Stimulated activated CD8-positive, alpha-beta memory T cell treated with anti-CD3 and anti-CD28 coated beads, Interleukin-7, amount 100 ng/mL, for 4 hours (primary cell): ENCODE results near the gene ANKRD34C.

Experiments
- DNase-seq, 2 donors: peaks; one replicate each; pipeline ENCODE4 v3.0.0-alpha.2; 2020; ENCODE audit warnings: low read depth in 2 of 2

The ANKRD34C gene

DNA sequence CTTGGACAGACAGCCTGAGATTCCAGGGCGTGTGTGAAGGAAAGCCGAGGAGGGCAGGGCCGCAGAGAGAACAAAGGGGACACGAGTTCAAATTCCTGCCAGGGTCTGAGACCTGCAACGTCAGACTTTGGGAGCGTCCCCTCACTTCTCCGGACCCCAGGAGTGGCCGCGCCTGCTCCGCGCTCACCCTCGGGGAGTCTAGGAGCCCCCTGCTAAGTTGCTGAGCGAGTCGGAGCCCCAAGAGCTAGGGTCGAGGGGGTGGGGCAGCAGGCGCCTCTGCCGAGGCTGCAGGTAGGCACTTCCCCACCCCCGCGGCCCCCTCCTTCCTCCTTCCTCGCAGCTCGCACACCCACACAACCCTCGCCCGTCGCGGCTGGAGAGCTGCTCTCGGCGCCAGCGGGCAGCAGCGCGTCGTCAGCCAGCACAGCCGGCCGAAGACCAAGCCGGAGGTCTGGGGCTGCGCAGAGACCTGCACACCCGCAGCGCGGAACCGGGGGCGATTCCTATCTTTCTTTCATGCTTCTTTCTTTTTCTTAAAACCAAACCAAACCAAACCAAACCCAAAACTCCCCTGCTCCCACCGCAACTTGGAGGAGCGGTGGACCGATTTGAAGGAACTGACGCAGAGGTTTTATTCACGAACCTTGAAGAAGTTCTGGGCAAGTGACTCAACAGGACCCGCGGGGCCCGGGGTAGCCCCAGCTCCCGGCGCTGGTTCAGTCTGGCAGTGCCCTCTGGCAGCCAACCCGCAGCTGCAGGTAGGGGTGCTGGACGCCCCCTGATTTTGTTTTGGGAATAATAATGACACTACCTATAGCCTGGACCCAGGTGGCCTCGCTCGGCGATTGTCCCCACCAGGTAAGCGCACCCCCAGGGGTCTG is at the start of gene ANKRD34C:
Gene ANKRD34C (plus strand): TSS at position 352 of the 881 bp plus-strand sequence. CDS start 10,563 bp downstream, outside the sequence.
- DNase-seq, result no peak

DNA sequence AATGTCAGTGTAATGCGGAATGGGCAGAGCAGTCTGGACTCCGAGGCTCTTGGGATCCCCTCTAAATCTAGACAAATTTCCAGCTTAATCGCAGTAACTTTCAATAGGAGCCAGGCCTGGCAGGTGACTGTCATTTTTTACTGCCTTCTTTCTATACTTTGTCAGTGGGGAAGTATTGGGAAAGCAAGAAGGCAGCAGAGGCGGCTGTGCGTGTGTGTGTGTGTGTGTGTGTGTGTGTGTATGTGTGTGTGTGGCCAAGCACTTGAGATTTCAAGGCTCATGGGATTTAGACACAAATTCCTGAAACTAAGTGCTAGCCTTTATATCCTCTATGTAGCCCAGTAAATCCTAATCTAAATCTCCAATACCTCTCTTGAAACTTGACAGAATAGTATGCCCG is 49.3 kb upstream of the ANKRD34C start:
- no peak for DNase-seq

DNA sequence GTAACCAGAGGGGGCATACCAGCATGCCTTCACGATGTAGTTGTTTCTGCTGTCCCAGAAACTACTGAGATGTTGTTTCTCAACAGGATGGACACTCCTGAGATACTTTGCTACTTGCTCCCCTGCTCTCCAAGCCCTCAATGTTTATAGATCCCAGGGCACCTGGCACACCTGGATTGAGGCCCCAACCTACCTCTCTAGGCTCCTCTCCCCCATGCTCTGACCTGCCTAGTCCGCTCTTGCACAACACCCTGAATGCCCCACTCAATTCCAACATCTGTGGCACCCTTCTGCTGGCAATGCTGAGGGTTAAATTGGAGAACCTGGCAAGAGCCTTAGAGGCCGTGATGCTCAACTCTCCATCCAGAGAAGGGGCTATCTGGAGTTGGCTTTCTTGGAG is 42.5 kb upstream of the ANKRD34C start:
- DNase-seq, result no peak

DNA sequence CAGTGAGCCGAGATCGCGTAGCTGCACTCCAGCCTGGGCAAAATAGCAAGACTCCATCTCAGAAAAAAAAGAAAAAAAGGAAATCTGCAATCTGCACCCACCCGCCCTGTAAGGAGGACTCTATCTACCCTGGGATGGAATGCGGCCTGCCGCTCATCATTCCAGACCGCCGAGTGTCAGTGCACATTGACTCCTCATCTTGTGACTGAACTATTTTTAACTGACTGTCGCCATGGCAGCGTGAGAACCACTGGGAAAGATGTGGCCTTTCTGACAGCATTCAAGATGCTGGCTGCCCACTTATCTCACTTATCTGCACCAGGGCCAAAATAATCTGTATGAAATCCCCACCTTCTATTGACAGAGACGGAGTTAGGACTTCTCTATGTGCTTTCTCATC is 38.8 kb upstream of the ANKRD34C start:
- DNase-seq, result no peak

DNA sequence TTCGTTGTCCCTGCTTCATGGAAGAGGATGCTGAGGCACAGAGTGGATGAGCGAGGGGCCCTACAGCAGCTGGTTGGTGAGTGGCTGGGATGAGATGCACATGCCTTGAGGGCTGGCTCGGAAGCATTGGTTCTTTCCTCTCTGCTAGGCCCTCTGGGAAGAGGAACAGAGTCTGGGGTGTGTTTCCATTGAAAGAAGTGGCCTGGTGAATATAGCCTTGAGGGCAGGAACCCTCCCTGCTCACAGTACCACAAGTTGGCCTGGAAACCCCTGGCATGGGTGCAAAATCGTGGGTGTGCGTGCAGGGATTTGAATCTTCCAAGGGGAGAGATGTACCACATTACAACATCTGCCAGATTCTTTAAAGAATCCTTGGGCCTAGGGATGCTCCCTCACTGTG is 37.6 kb upstream of the ANKRD34C start:
- DNase-seq, result no peak

DNA sequence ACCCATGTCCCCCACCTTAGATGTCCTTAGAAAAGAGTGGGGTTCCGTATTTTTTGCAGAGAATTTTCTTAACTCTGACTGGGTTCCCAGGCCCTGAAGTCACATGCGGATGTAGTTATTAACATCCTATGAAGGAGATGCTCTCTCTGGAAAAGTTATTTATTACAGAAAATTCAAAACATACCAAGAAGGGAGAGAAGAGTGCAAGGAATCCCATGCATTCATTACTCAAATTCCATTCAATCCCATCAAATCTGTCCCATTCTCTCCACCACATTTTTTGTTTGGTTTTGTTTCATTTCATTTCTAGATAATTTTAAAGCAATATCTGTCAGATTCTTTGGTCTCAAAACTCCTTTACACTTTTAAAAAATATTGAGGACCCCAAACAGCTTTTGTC is 34.3 kb upstream of the ANKRD34C start:
- DNase-seq, result no peak

DNA sequence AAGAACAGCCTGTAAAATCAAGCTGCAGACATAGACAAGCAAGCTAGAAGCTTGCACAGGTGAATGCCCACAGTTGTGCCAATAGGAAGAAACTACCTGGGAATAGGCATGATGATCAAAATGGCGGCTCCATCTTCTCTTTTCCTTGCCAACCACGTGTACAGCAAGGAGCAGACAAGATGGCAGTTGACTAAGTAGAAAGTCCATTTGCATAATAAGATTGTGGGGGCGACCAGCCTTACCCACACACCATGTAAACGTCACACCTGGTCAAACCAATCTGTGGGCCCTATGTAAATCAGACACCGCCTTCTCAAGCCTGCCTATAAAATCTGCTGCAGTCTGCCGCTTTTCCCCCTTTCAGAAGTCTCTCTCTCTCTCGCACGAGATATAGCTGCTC is 25.1 kb upstream of the ANKRD34C start:
- DNase-seq, result no peak

DNA sequence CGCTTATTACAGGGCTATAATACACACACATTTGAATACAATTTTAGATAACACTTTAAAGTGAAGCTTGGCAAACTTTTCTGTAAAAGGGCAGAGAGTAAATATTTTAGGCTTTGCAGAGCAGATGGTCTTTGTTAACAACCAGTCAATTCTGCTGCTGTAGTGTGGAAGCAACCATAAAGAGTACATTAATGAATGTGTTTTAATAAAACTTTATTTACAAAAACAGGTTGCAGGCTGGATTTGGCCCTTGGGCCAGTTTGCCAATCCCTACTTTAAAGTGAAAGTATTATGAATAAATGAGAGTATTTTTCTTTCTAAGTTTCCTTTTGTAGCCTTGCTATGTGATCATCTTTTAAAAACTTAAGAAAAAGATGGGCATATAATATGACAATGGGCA is 20.7 kb upstream of the ANKRD34C start:
- DNase-seq, result no peak

DNA sequence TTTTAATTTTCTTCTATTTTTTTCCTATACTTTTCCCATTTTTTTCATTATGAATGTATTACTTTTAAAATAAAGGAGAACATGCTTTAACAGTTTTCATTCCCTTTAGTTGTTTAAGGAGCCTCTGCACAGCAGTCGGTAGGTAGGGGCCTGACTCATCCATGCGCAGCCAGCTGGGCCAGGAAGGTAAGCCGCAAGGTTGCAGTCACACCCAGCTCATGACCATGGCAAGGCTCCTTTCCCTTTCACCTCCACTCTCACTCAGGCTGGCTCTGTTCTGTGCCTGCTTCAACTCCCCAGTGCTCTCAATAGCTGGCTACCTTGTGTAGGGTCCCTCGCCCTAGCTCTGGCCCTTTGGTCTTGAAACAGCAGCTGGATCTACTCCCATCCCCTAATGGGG is 17.4 kb upstream of the ANKRD34C start:
- no peak for DNase-seq

DNA sequence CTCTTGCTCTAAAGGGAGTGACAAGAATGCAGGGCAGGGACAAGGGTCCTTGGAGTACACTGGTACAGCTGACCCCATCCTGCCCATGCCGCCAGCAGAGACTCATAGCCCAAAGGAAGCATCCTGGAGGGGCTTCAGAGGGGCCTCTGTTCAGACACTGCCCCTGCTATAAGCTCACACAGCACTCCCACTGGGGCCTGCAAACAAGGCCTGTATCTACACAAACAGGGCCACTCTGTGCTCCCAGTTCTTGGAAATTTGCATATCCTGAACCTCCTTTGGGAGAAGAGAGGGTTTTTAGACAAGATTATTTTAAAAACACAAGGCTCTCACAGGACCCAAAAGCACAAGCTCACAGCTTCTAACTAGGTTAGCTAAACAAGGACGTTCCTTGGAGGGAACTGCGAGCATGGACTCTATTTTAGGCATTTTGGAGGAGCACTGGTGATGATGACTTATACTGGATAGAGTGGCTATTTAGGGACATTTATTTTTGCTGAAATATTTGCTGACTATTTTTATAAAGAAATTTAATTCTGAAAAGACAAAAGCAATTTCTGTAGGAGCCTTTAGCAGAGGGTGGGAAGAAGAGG is 16.4 kb upstream of the ANKRD34C start:
- no peak for DNase-seq

DNA sequence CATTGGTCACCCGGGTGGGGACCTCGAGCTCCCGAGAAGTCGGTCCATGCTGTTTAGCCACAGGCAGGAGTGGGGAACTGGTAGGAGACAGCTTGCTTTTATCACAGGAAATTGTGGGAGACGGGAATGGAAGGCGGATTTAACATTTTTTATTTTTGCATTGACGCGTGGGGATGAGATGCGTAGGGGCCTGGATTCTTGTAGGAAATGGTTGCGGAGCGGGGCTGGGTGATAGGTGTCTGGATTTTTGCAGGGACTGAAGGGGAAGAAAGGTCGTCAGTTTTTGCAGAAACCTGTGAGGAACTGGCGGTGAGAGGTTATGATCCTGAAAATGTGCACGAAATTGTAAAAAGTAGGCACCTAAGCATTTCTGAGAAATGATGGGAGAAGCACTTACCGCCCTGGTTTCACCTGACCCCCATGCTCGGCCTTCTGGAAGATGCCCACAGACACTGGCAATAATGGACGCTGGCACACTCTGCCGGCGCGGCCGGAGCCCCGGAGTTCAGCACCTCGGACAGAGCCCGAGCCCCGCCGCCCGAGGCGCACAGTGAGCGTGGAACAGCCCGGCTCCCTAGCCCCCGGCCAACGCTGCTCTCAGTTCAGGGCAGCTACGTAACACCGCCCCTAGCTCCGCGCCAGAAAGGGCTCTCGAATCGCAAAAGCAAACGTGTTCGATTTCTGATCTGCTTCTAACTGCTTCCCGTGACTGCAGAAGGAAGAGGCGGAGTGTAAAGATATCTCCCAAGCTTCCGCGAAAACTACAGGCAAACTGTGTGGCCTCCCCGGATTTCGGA is 928 bp downstream of the ANKRD34C start:
- no peak for DNase-seq

DNA sequence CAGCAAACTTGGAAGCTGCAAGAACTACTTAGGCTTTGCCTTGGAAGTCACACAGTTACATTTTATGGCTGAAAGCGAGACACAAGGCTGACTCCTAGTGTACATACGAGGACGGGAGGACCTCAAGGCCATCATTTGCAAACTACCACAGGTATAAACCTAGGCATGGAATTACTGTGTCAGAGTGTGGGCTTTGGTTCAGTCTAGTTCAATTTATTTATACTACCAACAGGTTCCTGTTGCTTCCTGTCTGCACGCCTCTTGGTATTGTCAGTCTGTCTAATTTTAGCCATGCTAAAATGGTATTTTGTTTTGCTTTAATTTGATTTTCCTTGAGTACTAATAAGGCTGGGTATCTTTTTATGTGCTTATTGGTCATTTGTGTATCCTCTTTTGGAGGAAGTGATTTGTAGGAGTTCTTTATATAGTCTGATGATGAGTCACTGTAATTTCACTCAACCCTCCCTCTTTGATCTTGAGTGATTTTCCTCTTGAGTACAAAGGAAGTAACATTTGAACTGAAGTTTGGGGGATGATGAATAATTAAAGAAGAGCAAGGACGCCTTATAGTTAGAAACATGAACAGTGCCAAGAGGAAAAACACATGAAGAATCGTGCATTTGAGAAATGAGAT is 8.2 kb downstream of the ANKRD34C start:
- no peak for DNase-seq

DNA sequence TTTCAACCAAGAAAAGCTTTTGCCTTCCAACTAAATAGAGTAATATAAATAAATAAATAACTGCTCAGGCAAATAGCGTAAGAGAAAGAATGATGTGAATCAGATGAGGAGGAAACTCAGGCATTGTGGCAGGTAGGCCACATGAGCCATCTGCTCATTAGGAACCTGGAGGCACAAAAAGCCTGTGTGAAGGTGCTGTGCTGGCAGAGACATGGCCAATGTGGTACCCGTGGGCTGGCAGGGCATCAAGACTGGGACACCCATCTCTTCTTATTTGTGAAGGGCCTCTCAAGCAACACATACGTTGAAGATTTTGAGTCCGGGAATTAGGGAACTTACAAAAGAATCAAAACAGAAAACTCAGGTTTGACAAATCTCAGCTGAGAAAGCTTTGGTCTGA is 9.5 kb downstream of the ANKRD34C start:
- no peak for DNase-seq

DNA sequence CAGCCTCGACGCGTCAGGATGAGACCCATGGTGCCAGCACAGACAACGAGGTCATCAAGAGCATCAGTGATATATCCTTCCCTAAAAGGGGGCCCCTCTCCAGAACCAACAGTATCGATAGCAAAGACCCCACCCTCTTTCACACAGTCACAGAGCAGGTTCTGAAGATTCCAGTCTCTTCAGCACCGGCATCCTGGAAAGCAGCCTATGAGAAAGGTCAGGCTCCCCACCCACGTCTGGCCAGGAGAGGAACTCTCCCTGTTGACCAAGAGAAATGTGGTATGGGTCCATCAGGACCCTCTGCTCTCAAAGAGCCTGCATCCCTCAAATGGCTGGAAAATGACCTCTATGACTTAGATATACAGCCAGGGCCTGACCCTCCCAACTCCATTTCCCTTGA is 11.6 kb downstream of the ANKRD34C start:
- DNase-seq, result no peak

DNA sequence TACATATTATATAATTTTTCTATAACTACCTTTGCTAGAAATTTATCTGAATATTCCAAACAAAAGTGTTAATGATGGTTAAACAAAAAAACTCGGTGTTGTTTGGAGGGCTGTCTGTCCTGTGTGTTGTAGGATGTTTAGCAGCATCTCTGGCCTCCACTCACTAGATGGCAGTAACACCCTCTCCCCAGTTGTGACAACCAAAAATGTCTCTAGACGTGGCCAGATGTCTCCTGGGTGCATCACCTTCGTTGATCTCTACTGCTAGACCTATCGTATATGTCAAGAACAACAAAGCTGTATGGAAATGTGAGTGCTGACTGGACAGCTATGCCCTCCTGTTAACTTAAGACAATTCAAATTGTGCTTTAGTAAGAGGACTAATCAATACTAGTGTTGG is 14.1 kb downstream of the ANKRD34C start:
- no peak for DNase-seq

DNA sequence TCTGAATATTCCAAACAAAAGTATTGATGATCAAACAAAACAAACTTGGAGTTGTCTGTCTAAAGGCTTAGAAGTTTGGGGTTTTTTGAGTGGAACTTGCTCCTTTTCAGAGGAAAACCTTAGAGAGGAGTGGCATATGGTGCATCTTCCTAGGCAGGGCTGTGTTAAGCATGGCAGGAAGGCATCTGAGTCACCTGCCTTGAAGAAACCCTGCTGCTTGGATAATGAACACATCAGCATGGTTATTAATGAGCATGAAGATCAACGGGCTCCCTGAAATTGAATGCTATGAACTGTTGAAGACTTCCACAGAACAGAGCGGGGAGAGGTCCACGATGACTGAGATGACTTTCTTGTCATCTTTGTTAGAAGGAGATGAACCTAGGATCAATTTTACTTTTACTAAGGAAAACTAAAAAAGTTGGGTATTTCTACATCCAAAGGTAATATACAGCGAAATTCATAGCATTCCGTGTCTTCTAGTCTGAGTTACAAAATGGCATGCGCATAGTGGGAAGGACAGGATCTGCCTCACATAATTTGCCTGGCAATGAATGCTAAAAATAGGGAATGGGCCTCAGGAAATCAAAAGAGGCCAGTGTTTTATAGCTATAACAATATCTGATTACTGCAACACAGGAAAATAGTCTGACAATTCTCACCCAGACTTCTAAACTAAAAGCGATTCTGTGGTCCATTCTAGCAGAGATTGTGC is 16.8 kb downstream of the ANKRD34C start:
- DNase-seq, result no peak

DNA sequence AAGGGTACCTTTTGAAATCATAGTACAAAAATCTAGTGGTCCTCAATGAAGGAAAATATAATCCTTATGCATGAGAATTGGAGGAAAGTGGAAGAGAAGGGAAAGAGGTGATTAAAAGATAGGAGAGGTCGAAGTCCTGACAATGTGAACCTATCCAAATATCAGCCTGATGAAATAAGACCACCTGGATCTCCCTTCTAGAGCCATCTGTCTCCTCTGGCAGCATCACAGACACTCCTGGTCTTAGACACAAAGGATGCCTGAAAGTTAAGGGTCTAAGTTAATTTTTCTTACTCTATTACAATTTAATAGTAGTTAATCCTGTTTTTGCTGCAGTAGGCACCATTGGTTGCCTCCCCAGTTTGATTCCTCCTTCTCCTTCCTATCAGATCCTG is 17.3 kb downstream of the ANKRD34C start:
- no peak for DNase-seq

DNA sequence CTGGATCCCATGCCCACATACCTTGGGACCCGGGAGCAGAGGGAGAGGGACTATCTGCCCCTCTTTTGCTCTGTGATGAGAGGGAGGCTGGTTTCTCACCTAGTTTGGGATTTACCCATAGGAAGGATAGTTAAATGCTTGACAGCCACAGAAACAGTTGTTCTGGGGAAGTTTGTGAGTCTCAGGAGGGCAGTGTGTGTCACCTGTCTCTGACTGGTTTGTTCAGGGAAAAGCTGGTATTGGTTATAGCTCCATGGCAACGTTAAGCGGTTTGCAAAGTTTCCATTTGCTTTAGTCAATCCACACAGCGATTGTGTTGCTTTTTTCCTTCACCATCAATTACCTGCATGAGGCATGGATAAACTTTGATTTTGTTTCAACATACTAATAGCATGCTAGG is 24.7 kb downstream of the ANKRD34C start:
- DNase-seq, result no peak

DNA sequence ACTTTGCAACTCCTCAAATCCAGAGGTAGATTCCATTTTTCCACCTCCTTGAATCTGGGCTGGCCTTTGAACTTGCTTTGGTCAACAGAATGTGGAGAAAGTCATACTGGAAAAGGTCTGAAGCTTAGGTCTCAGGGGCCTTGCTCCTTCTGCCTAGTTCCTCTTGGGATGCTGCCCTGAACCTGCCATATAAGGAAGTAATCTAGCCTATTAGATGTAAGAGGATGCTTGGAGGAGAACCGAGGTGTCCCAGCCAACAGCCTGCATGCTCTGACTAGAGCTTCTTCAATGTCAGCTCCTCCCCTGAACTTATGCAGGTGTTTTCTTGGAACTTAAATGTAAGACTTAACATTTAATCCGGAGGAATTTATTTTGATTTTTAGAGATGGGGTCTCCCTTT is 26.4 kb downstream of the ANKRD34C start:
- DNase-seq, result no peak

DNA sequence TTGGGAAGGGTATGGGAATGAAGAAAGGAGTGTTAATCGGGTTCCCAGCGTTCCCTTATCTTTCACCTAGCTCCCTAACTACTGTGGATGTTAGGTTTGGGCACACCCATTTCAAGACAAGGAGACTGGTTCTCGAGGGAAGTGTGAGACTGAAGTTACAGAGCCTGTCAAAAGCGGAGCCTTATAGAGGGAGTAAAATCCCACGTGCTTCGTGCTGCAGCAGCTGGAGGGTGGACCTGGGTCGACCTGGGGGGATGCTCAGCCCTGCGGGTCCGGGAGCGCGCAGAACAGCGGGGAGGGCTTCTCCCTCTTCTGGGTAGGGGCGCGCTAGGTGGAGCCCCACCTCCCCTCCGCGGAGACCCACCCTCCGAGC is 28.1 kb downstream of the ANKRD34C start:
- no peak for DNase-seq
